ENCODE data around the gene HNF1B.

The HNF1B gene

DNA sequence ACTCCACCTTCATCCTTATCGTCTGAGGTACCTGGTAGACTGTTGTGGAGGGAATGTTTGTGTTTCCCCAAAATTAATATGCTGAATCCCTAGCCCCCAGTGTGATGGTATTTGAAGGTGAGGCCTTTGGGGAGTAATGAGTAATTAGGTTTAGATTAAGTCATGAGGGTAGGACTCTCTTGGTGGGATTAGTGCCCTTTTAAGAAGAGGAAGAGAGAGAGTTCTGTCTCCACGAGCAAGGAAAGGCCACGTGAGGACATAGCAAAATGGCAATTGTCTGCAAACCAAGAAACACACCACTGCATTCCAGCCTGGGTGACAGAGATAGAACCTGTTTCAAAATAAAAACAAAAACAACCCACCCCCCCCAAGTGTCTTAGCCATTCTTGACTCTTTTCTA is 80.6 kb downstream of the HNF1B start:
- DNase-seq, result no peak

DNA sequence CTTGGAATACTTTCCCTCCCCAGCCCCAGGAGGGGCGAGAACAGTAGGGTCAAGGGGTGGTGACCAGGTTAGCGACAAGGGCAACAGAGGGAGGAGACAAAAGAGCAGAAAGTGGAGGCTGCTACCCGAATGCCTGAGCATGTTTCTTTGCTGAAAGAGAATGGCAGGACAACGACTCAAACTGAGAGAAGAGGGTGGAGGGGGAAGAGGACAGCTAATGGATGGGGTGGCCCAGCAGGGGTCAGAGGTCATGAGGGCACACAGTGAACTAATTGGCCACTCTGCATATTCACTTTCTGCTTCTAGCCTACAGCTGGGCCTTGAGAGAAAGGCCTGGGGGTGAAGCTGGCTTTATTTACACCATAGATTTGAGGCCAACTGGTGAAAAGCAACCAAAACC is 82.5 kb downstream of the HNF1B start:
- no peak for DNase-seq

DNA sequence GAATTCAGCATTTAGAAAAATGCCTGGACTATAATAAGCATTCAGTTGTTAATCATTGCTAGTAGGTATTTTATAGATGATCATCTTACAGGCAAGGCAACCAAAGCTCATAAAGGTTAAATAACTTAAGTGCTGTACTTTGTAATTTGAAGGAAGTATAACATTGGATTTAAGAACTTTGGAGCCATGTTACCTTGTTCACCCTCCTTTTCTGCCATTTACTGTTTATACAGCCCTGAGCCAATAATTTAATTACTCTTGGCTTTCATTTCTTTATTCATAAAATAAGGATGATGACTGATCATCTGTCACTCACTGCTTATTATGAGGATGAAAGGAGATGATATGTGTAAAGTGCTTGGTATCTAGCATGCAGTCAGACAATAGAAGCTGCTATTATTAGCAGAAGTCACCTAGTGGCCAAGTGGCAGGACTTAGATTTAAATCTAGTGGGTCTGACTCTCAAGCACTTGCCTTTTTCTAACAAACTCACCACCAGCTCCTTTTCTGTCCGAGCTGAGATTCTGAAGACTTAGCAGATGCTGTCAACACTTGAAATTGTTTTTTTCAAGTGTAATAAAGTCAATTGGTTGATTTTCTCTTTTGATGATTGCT is 83.4 kb downstream of the HNF1B start:
- DNase-seq, result no peak

DNA sequence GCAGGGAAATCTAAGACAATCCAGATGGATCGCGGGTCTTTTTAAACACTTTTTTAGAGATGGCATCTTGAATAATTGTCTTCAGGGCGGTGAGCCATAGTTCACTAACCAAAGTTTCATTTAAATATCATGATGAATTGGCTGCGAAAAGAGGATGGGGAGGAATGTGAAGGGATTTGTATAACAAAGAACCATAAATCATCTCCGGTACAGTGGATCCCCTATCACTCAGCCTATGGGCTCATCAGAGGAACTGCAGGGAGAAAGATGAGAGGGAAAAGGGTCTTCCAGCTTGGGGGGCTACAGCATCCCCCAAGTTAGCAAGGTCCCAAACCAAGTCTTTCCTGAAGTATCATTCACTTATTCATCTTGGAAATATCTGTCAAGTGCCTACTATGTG is 84.9 kb downstream of the HNF1B start:
- no peak for DNase-seq

DNA sequence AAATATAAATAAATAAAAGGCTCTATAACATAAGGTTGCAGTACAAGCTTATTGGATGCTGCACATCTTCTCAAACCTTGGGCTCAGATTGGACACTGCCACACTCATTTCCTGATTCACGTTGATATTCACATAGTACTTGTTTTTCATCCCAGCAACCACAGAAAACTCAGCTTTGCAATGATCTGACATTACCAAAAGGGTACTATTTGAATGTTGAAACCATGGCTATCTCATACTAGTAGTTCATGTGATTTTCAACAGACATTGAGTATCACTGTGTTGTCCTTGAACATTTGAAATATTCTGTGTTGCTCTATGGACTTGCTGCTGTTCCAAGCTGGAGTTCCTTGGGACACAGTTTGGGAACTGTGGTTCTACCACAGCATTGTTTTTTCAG is 87.7 kb downstream of the HNF1B start:
- no peak for DNase-seq

DNA sequence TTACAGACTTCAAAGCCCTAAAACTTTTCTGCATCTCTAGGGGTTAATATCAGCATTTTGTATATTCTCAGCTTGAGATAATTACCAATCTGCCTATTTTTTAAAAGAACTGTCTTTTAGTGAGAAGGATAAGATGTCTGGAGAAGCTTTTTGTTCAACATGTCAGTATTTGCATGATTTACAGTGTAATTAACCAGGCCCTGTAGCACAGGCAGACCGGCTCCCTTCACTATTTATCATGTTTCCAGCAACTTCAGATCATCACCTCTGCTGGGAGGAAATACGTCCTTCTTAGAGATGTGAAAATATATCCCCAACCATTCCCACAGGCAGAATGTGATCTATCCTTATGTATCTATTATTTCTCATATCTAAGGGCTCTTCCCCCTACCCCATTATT is 93.0 kb downstream of the HNF1B start:
- no peak for DNase-seq

DNA sequence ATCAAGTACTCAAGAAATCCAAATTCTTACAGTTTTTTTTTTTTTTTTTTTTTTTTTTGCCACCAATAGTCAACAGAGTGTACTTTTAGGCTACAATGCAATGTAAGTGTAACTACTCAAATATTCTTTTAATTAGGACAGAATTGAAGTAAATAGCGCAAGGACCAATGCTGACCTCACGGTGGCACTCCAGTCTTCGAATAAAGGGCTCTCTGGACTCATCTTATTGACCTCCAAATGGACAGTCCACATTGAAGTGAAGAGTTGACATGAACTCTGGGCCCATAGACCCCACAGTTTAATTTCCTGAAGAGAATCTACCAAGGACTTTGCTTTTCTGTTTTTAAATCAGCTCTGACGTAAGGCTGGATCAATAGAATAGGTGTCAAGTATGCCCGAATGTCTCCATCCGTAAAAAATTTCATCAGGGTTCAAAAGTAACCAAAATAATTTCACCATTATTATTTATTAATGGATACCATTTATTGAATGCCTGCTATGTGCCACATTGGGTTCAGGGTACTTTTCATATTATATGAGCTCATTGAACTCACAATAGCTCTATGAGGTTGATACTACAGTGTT is 94.3 kb downstream of the HNF1B start:
- peak; percentile 35 for DNase-seq

DNA sequence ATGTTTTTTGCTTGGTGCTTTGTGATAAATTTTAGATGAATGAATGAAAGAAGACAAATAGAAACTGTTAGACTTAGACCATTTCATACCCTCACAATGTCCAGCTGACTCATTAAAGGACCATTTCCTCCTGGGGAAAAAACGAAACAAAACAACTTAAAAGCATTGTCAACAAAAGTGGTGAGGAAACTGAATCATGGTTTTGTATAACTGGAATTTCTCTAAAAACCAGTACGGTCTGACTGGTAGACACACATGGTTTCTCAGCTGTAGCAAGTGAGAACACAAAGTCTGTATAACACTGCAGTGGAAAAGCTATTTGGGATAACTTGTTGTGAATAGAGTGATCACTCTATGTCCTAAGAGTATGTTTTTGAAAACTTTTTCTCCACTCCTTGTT is 96.3 kb downstream of the HNF1B start:
- peak; percentile 22 for DNase-seq

DNA sequence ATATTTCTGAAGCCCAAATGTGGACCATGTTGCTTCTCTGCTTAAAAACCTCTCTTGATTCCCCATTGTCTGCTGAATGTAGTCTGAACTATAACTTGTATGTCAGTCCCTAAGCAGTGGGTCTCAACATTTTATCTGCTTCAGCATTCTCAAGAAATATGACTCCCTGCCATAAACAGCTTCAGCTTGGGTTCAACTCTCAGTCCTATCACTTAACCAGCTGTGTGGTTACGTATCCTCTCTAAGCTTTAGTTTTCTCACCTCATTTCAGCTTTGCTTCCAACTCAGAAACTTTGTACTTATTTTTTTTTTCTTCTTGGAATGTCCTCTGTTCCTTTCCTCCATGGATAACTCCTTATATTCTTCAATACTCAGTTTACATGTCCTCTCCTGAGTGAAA is 97.0 kb downstream of the HNF1B start:
- no peak for DNase-seq

DNA sequence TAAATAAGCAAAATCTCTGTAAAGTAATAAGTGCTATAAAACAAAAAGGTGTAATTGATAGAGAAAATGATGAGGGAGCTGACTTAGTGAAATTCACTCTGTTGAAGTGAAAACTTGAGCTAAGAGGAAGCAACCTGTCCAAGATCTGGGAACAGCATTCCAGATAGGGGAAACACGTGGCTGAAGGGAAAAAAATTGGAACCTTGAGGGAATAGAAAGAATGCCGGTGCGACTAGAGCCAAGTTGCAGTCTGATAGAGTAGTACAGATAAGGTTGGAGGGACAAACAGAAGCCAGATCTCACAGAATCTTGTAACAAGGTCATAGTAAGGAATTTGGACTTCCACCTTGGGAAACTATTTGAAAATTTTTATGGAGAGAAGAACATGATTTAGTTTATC is 101.0 kb downstream of the HNF1B start:
- DNase-seq, result no peak

DNA sequence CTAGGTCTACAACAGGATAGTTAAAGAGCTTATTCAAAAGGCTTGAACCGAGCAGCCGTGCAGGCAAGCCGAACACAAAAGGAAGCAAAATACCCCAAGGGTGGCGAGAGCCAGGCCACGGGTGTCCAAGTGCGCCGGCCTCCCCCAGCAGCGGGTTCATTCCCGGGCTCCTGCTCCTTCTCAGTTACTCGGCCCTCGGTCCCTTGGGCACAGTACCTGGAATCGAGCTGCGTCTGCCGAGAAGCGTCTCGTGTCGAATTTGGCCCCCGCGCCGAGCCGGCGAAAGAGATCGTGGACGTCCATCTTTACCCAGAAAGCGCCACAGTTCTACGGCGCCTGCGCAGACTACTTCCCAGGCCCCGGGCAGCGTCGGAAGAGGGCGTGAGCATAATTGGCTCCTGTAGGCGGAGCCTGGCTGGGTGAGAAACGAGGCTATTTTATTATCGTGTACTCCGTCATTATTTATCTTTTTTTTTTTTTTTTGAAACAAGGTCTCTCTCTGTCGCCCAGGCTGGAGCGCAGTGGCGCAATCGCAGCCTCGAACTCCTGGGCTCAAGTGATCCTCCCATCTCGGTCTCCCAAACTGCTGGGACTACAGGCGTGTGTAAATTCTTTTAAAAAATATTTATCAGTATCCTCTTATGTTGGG is 101.6 kb downstream of the HNF1B start, which contains the start of gene DDX52:
Gene DDX52, minus strand, starts transcription at position 329 of the 649 bp plus-strand sequence. Its CDS starts 26 bp downstream, at position 303.
- DNase-seq, result peak; percentile 81

DNA sequence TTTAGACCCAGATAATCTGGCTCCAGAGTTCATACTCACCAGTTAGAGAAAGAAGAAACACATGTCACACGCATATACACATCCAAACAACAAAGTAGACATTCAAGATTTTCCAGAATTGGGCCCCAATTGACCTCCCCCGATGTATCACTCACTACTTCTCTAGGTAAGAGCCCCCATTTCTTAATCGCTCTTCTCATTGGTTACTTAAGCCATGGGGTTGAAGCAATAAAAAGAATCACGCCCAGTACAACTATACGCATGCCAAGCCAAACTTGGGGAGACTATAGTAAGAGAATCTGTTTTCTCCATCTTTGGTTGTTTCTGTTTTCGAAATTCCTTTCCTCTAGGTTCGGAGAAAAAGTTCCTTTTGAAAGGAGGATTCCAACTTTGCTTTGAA is 102.2 kb downstream of the HNF1B start:
- DNase-seq, result peak; percentile 12

DNA sequence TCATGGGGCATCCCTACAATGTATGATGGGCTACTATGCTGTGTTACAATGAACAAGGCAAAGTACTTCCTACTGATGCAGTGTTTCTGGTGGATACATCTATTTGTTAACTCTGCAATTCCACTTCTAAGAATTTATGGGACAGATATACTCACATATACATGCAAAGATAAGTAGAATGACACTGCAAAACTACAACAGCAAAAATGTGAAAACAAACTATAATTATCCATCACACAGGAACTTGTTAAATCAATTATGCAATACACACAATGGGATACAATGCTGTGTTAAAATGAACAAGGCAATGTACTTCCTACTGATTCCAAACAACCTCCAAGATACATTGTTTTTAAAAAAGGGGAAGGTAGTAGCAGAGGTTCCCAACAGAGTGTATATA is 104.8 kb downstream of the HNF1B start:
- no peak for DNase-seq

DNA sequence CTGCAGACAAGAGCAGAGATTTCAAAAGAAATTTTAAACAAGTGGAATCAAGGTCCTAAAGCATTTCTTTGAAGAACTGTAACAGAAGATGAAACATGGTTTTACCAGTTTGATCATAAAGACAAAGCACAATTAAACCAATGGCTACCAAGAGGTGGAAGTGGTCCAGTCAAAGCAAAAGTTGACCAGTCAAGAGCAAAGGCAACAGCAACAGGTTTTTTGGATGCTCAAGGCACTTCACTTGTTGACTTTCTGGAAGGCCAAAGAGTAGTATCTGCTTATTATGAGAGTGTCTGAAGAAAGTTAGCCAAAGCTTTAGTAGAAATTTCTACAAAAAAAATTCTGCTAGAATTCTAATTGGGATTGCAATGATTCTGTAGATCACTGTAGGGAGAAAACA is 106.9 kb downstream of the HNF1B start:
- no peak for DNase-seq

All from NCI-H226 (cell line).